ENCODE results near the gene CLMN. TPM values are rescaled to one million over a fixed set of nuclear protein-coding genes. Genes with fewer than 3 reads are reported as not detected.

Gene CLMN
- total RNA-seq, 2 experiments from 2014 or later = 0.27 to 0.67 TPM

DNA sequence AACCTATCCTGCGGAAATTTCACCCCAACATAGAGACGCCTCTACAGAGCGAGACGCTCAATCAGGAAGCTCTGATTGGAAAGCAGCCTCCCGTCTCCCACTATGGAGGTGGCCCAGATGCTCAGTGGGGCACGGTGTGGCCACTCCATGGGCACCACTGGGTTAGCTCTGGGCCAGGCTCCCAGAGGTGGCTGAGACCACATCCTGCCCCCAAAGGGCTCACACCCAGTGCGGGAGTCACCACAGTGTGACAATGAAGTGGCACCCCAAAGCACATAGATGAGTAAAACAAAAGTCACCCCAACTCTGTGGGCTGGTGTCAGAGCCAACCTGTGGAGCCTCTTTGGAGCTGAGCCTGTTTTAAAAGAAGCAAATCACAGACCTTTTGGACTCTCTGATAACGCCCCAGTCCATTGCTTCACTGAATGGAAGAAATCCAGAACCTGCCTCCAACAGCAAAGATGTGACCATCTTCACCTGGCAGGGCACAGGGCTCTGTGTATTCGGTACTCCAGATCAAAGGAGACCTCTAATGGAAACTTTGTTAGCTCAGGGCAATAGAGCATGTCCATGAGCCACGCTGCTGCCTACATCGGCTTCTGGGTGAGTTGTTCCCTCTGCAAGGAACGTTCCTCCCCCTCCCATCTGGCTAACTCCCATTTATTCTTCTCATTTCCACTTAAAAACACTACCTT lies 19.6 kb downstream of the CLMN start:
- DNase-seq (no peak), ATAC-seq (ENCODE audit: poor library complexity) (no peak)
- peaks cover 0 to 5% of the 10 kb centered on the region in 2 experiments for H3K9me3 ChIP-seq (ENCODE audit: control insufficient read depth in 1 of 2, insufficient read depth in 1 of 2, low read length in 2 of 2)
- H3K4me1 ChIP-seq (ENCODE audit: insufficient read depth, low read length) = no peaks in the 10 kb centered on the region
- no peaks in the 10 kb centered on the region for H3K4me1 Mint-ChIP-seq (ENCODE audit: low read depth)
- H3K4me3 ChIP-seq (ENCODE audit: low read length) = no peak overlapping the region
- H3K36me3 Mint-ChIP-seq (ENCODE audit: low read depth) = no peaks in the 10 kb centered on the region
- H3K27ac ChIP-seq (ENCODE audit: low read depth in 1 of 2, low read length in 2 of 2) = no peak overlapping the region
- intact Hi-C loops (cut with DNase I, micrococcal nuclease) = no loop called here
- CTCF ChIA-PET = no interaction called here
- no peak overlapping the region for H3K4me3 Mint-ChIP-seq
- H3K36me3 ChIP-seq (ENCODE audit: insufficient read depth, low read length) = no peaks in the 10 kb centered on the region
- H3K27ac Mint-ChIP-seq = no peak overlapping the region
- POLR2A ChIA-PET = no interaction called here
- peaks cover 51% of the 10 kb centered on the region for H3K27me3 Mint-ChIP-seq
- peaks cover 3% of the 10 kb centered on the region for H3K9me3 Mint-ChIP-seq
- peaks cover 2 to 4% of the 10 kb centered on the region in 2 experiments for H3K27me3 ChIP-seq (ENCODE audit: control insufficient read depth in 1 of 2, insufficient read depth in 2 of 2, low read length in 2 of 2)
- no peak for TF ChIP-seq CTCF (IDR thresholded peaks at IDR 0.05)

- Histone ChIP-seq H3K9me3 (ENCODE audit: control insufficient read depth in 1 of 2, insufficient read depth in 1 of 2, low read length in 2 of 2) (peaks cover 0 to 13% of the 10 kb centered on the region in 2 experiments), H3K36me3 (ENCODE audit: insufficient read depth, low read length) (no peaks in the 10 kb centered on the region), H3K27ac (ENCODE audit: low read depth in 1 of 2, low read length in 2 of 2) (no peak overlapping the region), H3K27me3 (ENCODE audit: control insufficient read depth in 1 of 2, insufficient read depth in 2 of 2, low read length in 2 of 2) (peaks cover 4 to 8% of the 10 kb centered on the region in 2 experiments), H3K4me3 (ENCODE audit: low read length) (no peak overlapping the region), H3K4me1 (ENCODE audit: insufficient read depth, low read length) (no peaks in the 10 kb centered on the region)
- no peak for TF ChIP-seq CTCF (IDR thresholded peaks at IDR 0.05)
- ChIA-PET POLR2A (no interaction called here), CTCF (no interaction called here)
- intact Hi-C loops (cut with DNase I, micrococcal nuclease) = no loop called here
- Mint-ChIP-seq H3K9me3 (peaks cover 3% of the 10 kb centered on the region), H3K27me3 (peaks cover 58% of the 10 kb centered on the region), H3K4me1 (ENCODE audit: low read depth) (no peaks in the 10 kb centered on the region), H3K4me3 (no peak overlapping the region), H3K27ac (no peak overlapping the region), H3K36me3 (ENCODE audit: low read depth) (no peaks in the 10 kb centered on the region)
- ATAC-seq (ENCODE audit: poor library complexity) (no peak), DNase-seq (no peak)
Observed at GRCh38 chr14:95299271-95299670, 20.4 kb downstream of the CLMN start.

DNA sequence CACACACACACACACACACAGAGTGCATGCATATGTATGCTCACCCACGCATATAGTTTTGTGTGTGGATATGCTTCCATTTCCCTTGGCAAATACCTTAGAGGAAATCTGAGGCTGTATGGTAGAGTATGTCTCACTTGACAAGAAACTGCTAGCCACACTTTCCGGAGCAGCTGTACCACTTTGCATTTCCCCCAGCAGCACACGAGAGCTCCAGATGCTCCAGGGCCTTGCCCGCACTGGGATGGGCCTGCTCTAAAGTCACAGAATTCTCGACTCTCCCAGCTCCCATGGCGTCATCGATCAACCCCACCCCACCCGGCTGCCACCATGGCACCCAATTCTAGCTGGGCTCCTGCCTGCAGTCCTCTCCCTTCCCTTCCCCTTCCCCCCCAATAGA lies 21.9 kb downstream of the CLMN start:
- Mint-ChIP-seq H3K9me3 (peaks cover 3% of the 10 kb centered on the region), H3K4me1 (ENCODE audit: low read depth) (no peaks in the 10 kb centered on the region), H3K4me3 (no peak overlapping the region), H3K27ac (no peak overlapping the region), H3K27me3 (peaks cover 61% of the 10 kb centered on the region), H3K36me3 (ENCODE audit: low read depth) (no peaks in the 10 kb centered on the region)
- Histone ChIP-seq H3K9me3 (ENCODE audit: control insufficient read depth in 1 of 2, insufficient read depth in 1 of 2, low read length in 2 of 2) (peaks cover 0 to 18% of the 10 kb centered on the region in 2 experiments), H3K27me3 (ENCODE audit: control insufficient read depth in 1 of 2, insufficient read depth in 2 of 2, low read length in 2 of 2) (peaks cover 4 to 14% of the 10 kb centered on the region in 2 experiments), H3K36me3 (ENCODE audit: insufficient read depth, low read length) (no peaks in the 10 kb centered on the region), H3K4me3 (ENCODE audit: low read length) (no peak overlapping the region), H3K4me1 (ENCODE audit: insufficient read depth, low read length) (no peaks in the 10 kb centered on the region), H3K27ac (ENCODE audit: low read depth in 1 of 2, low read length in 2 of 2) (no peak overlapping the region)
- no peak for DNase-seq
- intact Hi-C loops (cut with DNase I, micrococcal nuclease) = no loop called here
- CTCF ChIA-PET = no interaction called here
- no peak for TF ChIP-seq CTCF (IDR thresholded peaks at IDR 0.05)
- POLR2A ChIA-PET = no interaction called here
- no peak for ATAC-seq (ENCODE audit: poor library complexity)
